AG04449 (cell line): ENCODE data around the gene NR1D2.

ENCODE experiments used
- CTCF ChIA-PET: fragments of 350-600 bp; formaldehyde crosslinking; extraction: SDS; loops from one replicate; lab custom pipeline; 2021; ENCODE audit warnings: antibody characterized with exemption; lab: Yijun Ruan, JAX
- POLR2A ChIA-PET: fragments of 400-600, 350-600 bp; formaldehyde crosslinking; extraction: SDS; loops from one replicate; lab custom pipeline; 2020; ENCODE audit warnings: antibody characterized with exemption, inconsistent platforms; lab: Yijun Ruan, JAX
- DNase-seq: peaks from one replicate; pipeline ENCODE4 v3.0.0-alpha.2; 2010; ENCODE audit warnings: low read depth, low spot score
- H3K4me3 ChIP-seq: 2 replicates; pipeline ENCODE4 v1.5.1; 2011; ENCODE audit warnings: low read depth, mild to moderate bottlenecking, control low read depth, low read length
- CTCF ChIP-seq: IDR thresholded peaks from one replicate; pipeline ENCODE4 v1.5.1; 2011; ENCODE audit warnings: mild to moderate bottlenecking, moderate library complexity, low read length, control low read depth, inconsistent platforms; ENCODE audit not compliant: insufficient read depth; ENCODE audit errors: missing control alignments

The NR1D2 gene

GRCh38 chr3:23956701-23957100, 11.6 kb downstream of the NR1D2 start:
- TF ChIP-seq CTCF, result no peak
- POLR2A ChIA-PET, result no interaction called here
- CTCF ChIA-PET, result interaction anchor here (1.0 to 1.3 kb wide), 3 partner anchors 10 to 14 kb away, joined by 3 read pairs; no protein-coding TSS in a partner anchor

GRCh38 chr3:23959135-23959900, 14.2 kb downstream of the NR1D2 start:
- peak; percentile 78 for DNase-seq
- ChIA-PET CTCF (no interaction called here), POLR2A (no interaction called here)
- no peak for TF ChIP-seq CTCF
- H3K4me3 ChIP-seq, result no peak overlapping the region

More at GRCh38 chr3:23956701-23957100, 11.6 kb downstream of the NR1D2 start:
- no peak overlapping the region for H3K4me3 ChIP-seq
- no peak for DNase-seq

- DNase-seq, result no peak
- ChIA-PET CTCF (interaction anchor here (1.1 kb wide), 1 partner anchor 72 kb away, joined by 3 read pairs; no protein-coding TSS in a partner anchor), POLR2A (interaction anchor here (1.4 kb wide), 1 partner anchor 44 kb away, joined by 5 read pairs; the partner anchor contains the start of genes NKIRAS1 and RPL15)
- TF ChIP-seq CTCF, result no peak
- no peak overlapping the region for H3K4me3 ChIP-seq
Observed at GRCh38 chr3:23960649-23961048, 15.6 kb downstream of the NR1D2 start.

- no peak for DNase-seq
- H3K4me3 ChIP-seq, result no peak overlapping the region
- CTCF ChIA-PET, result interaction anchor here (0.7 kb wide), 1 partner anchor 127 kb away, joined by 3 read pairs; no protein-coding TSS in a partner anchor
- POLR2A ChIA-PET, result interaction anchor here (1.4 kb wide), 1 partner anchor 44 kb away, joined by 5 read pairs; the partner anchor contains the start of genes NKIRAS1 and RPL15
- TF ChIP-seq CTCF, result no peak
Observed at GRCh38 chr3:23961066-23961465, 16.0 kb downstream of the NR1D2 start.

- H3K4me3 ChIP-seq, result no peak overlapping the region
- ChIA-PET POLR2A (interaction anchor here (1.4 kb wide), 1 partner anchor 45 kb away, joined by 5 read pairs; the partner anchor contains the start of genes NKIRAS1 and RPL15), CTCF (interaction anchor here (1.1 kb wide), 1 partner anchor 10 kb away, joined by 3 read pairs; no protein-coding TSS in a partner anchor)
Observed at GRCh38 chr3:23961913-23962312, 16.8 kb downstream of the NR1D2 start.

More at GRCh38 chr3:23961913-23962312, 16.8 kb downstream of the NR1D2 start:
- no peak for DNase-seq
- TF ChIP-seq CTCF, result no peak
